Lung (tissue), 12 donors: ENCODE data around the gene TTLL7. TPM values are rescaled to one million over a fixed set of nuclear protein-coding genes. Genes with fewer than 3 reads are reported as not detected.

Source experiments
- ATAC-seq: fragments of 200-7000 bp; cut with Tn5 transposase; one replicate; pipeline ENCODE4 v1.9.1; 2020; ENCODE audit warnings: moderate number of reproducible peaks; ENCODE audit not compliant: insufficient read depth, low FRiP score
- DNase-seq, 3 donors: peaks; one replicate each; pipeline ENCODE4 v3.0.0-alpha.2; 2013 to 2017
- H3K27ac ChIP-seq, 2 donors: one replicate each; pipeline ENCODE4 v1.5.1; 2013; ENCODE audit warnings: mild to moderate bottlenecking in 2 of 2, moderate library complexity in 2 of 2, control low read depth in 1 of 2, inconsistent platforms in 1 of 2, low read depth in 1 of 2, low read length in 1 of 2
- H3K27me3 ChIP-seq, 3 donors: one replicate each; pipeline ENCODE4 v1.5.1; 2013; ENCODE audit warnings: low read length in 2 of 3; ENCODE audit not compliant: control insufficient read depth in 3 of 3, insufficient read depth in 3 of 3
- H3K36me3 ChIP-seq, 4 donors: one replicate each; pipeline ENCODE4 v1.5.1; 2013; ENCODE audit warnings: low read length in 4 of 4, mild to moderate bottlenecking in 1 of 4, moderate library complexity in 1 of 4; ENCODE audit not compliant: control insufficient read depth in 4 of 4, insufficient read depth in 4 of 4
- H3K4me1 ChIP-seq, 5 donors: one replicate each; pipeline ENCODE4 v1.5.1; 2013; ENCODE audit warnings: low read length in 5 of 5, mild to moderate bottlenecking in 2 of 5, moderate library complexity in 1 of 5; ENCODE audit not compliant: control insufficient read depth in 5 of 5, insufficient read depth in 5 of 5
- H3K4me3 ChIP-seq: one replicate; pipeline ENCODE4 v1.5.1; 2013; ENCODE audit warnings: mild to moderate bottlenecking, control low read depth, moderate library complexity
- H3K9ac ChIP-seq, 2 donors: one replicate each; pipeline ENCODE4 v1.5.1; 2013; ENCODE audit warnings: low read length in 2 of 2, control low read depth in 1 of 2; ENCODE audit not compliant: insufficient read depth in 1 of 2
- H3K9me3 ChIP-seq, 4 donors: one replicate each; pipeline ENCODE4 v1.5.1; 2013; ENCODE audit warnings: low read length in 3 of 4, mild to moderate bottlenecking in 1 of 4, moderate library complexity in 1 of 4; ENCODE audit not compliant: control insufficient read depth in 4 of 4, insufficient read depth in 3 of 4
- WGBS, 2 donors: extraction: QIAGEN DNeasy Blood & Tissue Kit; methylation state at CpG; one replicate each; pipeline ENCODE4 v1.1.7; 2013; 5-methylcytosine and 5-hydroxymethylcytosine counted together
- polyA plus RNA-seq, 2 donors: library from polyadenylated mRNA; stranded (reverse); fragments of 200-250 nt; gene quantifications; one replicate each; pipeline ENCODE4 v1.2.1, GENCODE V29; 2013
- total RNA-seq, 2 donors: library from RNA; depleted of rRNA in 1 of 2; stranded (reverse); fragments of >200 nt in 1 of 2; gene quantifications; one replicate each; pipeline ENCODE4 v1.2.1, GENCODE V29; 2014 to 2021
- TF ChIP-seq, protein P1 (sequence below): IDR thresholded peaks from 2 replicates; pipeline ENCODE4 v1.5.1; 2012; ENCODE audit warnings: mild to moderate bottlenecking; ENCODE audit errors: control extremely low read depth, extremely low read depth
- donor health status: control.
- donor health status: control.
- donor health status: Bipolar disorder and iron deficiency.
- donor health status: healthy.
- donor health status: DM: yes; HTN: yes; CAD: no.

The TTLL7 gene
- total and polyA plus RNA-seq, 4 donors, result 1.4 to 13.8 (median 9.1) TPM

DNA sequence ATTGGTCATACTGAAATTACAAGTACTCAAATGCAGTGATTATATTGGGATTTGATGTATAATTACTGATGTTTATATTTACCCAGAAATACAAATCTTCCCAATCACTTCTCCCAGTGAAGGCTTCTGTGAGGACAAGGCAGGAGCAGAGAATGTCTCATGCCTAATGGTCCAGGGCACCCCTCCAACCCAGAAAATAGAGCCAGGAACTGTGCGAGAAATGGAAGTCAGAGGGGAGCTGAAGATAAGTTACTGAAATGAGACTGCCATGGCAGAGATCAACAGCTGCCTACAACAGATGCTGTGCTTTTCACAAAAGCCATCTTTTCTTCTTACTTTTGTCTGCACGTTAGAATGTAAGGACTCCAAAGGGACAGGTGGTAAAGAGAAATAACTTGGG is 171.2 kb downstream of the TTLL7 start:
- ATAC-seq, result no peak
- H3K4me1 ChIP-seq, result peaks cover 0 to 3% (median 0%) of the 10 kb centered on the region in 5 donors
- no peaks in the 10 kb centered on the region for H3K27me3 ChIP-seq
- WGBS, 2 donors, result 90 to 96% methylated on average over 2 of the region's 2 CpGs
- H3K27ac ChIP-seq, result no peak overlapping the region
- TF ChIP-seq, protein P1, sequence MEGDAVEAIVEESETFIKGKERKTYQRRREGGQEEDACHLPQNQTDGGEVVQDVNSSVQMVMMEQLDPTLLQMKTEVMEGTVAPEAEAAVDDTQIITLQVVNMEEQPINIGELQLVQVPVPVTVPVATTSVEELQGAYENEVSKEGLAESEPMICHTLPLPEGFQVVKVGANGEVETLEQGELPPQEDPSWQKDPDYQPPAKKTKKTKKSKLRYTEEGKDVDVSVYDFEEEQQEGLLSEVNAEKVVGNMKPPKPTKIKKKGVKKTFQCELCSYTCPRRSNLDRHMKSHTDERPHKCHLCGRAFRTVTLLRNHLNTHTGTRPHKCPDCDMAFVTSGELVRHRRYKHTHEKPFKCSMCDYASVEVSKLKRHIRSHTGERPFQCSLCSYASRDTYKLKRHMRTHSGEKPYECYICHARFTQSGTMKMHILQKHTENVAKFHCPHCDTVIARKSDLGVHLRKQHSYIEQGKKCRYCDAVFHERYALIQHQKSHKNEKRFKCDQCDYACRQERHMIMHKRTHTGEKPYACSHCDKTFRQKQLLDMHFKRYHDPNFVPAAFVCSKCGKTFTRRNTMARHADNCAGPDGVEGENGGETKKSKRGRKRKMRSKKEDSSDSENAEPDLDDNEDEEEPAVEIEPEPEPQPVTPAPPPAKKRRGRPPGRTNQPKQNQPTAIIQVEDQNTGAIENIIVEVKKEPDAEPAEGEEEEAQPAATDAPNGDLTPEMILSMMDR, result no peak
- no peaks in the 10 kb centered on the region for H3K9me3 ChIP-seq
- H3K4me3 ChIP-seq, result no peak overlapping the region
- peak in 1 of 3 donors; percentile 18 for DNase-seq
- H3K36me3 ChIP-seq, result no peaks in the 10 kb centered on the region
- H3K9ac ChIP-seq, result no peak overlapping the region

- TF ChIP-seq, protein P1, result no peak
- peaks cover 0 to 3% (median 0%) of the 10 kb centered on the region in 4 donors for H3K9me3 ChIP-seq
- no peaks in the 10 kb centered on the region for H3K4me1 ChIP-seq
- no peaks in the 10 kb centered on the region for H3K27me3 ChIP-seq
- DNase-seq (no peak), ATAC-seq (no peak)
- H3K4me3 ChIP-seq, result no peak overlapping the region
- H3K27ac ChIP-seq, result no peak overlapping the region
- H3K36me3 ChIP-seq, result no peaks in the 10 kb centered on the region
- H3K9ac ChIP-seq, result no peak overlapping the region
- WGBS, 2 donors, result 85 to 87% methylated on average over 3 of the region's 3 CpGs
Measured at GRCh38 chr1:83822208-83822607, 176.7 kb downstream of the TTLL7 start.

DNA sequence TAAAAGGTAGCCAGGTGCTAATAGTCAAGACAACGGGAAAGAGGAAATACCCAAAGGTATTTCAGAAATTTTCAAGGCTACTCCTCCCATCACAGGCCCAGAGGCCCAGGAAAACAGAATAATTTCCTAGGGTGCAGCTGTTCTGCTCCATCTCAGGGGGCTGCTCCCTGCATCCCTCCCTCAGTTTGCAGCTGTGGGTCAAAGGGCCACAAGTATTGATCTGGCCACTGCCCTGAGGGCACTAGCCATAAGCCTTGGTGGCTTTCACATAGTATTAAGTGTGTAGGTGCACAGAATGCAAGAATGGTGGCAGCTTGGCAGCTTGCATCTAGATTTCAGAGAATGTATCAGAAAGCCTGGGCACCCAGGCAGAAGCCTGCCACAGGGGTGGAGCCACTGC is 179.5 kb downstream of the TTLL7 start:
- WGBS, 2 donors, result 67% methylated on average over 1 of the region's 1 CpG
- H3K4me3 ChIP-seq, result no peak overlapping the region

More for the DNA sequence above, 179.5 kb downstream of the TTLL7 start:
- Histone ChIP-seq H3K27ac (no peak overlapping the region), H3K4me1 (peaks cover 0 to 5% (median 0%) of the 10 kb centered on the region in 5 donors), H3K27me3 (no peaks in the 10 kb centered on the region), H3K36me3 (no peaks in the 10 kb centered on the region), H3K9me3 (peaks cover 0 to 3% (median 0%) of the 10 kb centered on the region in 4 donors), H3K9ac (no peak overlapping the region)
- TF ChIP-seq, protein P1, result no peak
- ATAC-seq (no peak), DNase-seq (no peak)
